Measurements from ENCODE around the gene LTBP1. TPM values are rescaled to one million over a fixed set of nuclear protein-coding genes. Genes with fewer than 3 reads are reported as not detected.

The LTBP1 gene
- total RNA-seq, 1 experiment from 2014 or later: 28.5 TPM

GRCh38 chr2:33129263-33130053, 182.7 kb downstream of the LTBP1 start:
- Mint-ChIP-seq H3K4me1 (peaks cover 5 to 6% of the 10 kb centered on the region in 2 experiments), H3K27me3 (ENCODE audit: low read depth) (no peaks in the 10 kb centered on the region), H3K36me3 (ENCODE audit: insufficient read depth in 1 of 3, low read depth in 3 of 3) (peaks cover 0 to 2% (median 0%) of the 10 kb centered on the region in 3 experiments; a peak in 1 of 7 replicates), H3K9me3 (no peaks in the 10 kb centered on the region), H3K27ac (no peak overlapping the region), H3K4me3 (no peak overlapping the region)
- Histone ChIP-seq H2AK5ac (ENCODE audit: insufficient read length, low read length) (no peak overlapping the region), H3K27ac (ENCODE audit: insufficient read length, low read depth, low read length) (no peak overlapping the region), H4K91ac (ENCODE audit: insufficient read length, low read depth, low read length) (no peak overlapping the region), H3K18ac (ENCODE audit: insufficient read length, low read depth, low read length) (no peak overlapping the region), H3K23ac (ENCODE audit: insufficient read length, low read depth, low read length) (no peak overlapping the region), H2BK12ac (ENCODE audit: insufficient read length, low read depth, low read length) (no peak overlapping the region), H3K4me2 (ENCODE audit: insufficient read depth, insufficient read length, low read length) (no peak overlapping the region), H4K5ac (ENCODE audit: insufficient read length, low read depth, low read length) (no peak overlapping the region), H2BK15ac (ENCODE audit: low read depth, low read length) (no peak overlapping the region), H3K79me1 (ENCODE audit: insufficient read depth, low read depth, low read length, poor library complexity, severe bottlenecking) (no peaks in the 10 kb centered on the region), H3T11ph (ENCODE audit: low read length) (no peak overlapping the region), H2BK5ac (ENCODE audit: insufficient read length, low read length) (no peak overlapping the region), H3K23me2 (ENCODE audit: insufficient read length, low read depth, low read length, poor library complexity, severe bottlenecking) (no peaks in the 10 kb centered on the region), H3K56ac (ENCODE audit: insufficient read length, low read depth, low read length) (no peak overlapping the region), H3K4ac (ENCODE audit: low read depth, low read length) (no peak overlapping the region), H3K14ac (ENCODE audit: insufficient read depth, low read length) (no peak overlapping the region), H2BK20ac (ENCODE audit: low read depth, low read length, poor library complexity, severe bottlenecking) (no peak overlapping the region), H3K9me3 (ENCODE audit: control insufficient read depth, low read depth, low read length) (no peaks in the 10 kb centered on the region), H3K4me1 (ENCODE audit: insufficient read depth, low read length) (no peaks in the 10 kb centered on the region), H3K79me2 (ENCODE audit: insufficient read depth, low read length) (no peaks in the 10 kb centered on the region), H3K27me3 (ENCODE audit: insufficient read depth, low read length) (no peaks in the 10 kb centered on the region), H4K8ac (replicated peaks; ENCODE audit: insufficient read length, low read depth, low read length) (no peak overlapping the region), H4K20me1 (ENCODE audit: control insufficient read depth, insufficient read depth, insufficient read length) (no peaks in the 10 kb centered on the region), H3K9ac (ENCODE audit: extremely low read depth, insufficient read length, low read length) (no peak overlapping the region), H2BK120ac (ENCODE audit: low read depth, low read length, poor library complexity, severe bottlenecking) (no peak overlapping the region), H2AFZ (ENCODE audit: low read length) (no peak overlapping the region)
- DNase-seq: no peak
- TF ChIP-seq, protein P1, sequence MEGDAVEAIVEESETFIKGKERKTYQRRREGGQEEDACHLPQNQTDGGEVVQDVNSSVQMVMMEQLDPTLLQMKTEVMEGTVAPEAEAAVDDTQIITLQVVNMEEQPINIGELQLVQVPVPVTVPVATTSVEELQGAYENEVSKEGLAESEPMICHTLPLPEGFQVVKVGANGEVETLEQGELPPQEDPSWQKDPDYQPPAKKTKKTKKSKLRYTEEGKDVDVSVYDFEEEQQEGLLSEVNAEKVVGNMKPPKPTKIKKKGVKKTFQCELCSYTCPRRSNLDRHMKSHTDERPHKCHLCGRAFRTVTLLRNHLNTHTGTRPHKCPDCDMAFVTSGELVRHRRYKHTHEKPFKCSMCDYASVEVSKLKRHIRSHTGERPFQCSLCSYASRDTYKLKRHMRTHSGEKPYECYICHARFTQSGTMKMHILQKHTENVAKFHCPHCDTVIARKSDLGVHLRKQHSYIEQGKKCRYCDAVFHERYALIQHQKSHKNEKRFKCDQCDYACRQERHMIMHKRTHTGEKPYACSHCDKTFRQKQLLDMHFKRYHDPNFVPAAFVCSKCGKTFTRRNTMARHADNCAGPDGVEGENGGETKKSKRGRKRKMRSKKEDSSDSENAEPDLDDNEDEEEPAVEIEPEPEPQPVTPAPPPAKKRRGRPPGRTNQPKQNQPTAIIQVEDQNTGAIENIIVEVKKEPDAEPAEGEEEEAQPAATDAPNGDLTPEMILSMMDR (conservative IDR thresholded peaks at IDR 0.05): no peak
- whole genome bisulfite sequencing (ENCODE audit: extremely low coverage, insufficient read length, low lambda C conversion rate): no CpG with 5 or more reads among the region's 7 CpGs
